Measurements from ENCODE around the gene ENDOV.
A peak's percentile ranks its signal among the peaks of the same experiment; 100 is the strongest.

DNA sequence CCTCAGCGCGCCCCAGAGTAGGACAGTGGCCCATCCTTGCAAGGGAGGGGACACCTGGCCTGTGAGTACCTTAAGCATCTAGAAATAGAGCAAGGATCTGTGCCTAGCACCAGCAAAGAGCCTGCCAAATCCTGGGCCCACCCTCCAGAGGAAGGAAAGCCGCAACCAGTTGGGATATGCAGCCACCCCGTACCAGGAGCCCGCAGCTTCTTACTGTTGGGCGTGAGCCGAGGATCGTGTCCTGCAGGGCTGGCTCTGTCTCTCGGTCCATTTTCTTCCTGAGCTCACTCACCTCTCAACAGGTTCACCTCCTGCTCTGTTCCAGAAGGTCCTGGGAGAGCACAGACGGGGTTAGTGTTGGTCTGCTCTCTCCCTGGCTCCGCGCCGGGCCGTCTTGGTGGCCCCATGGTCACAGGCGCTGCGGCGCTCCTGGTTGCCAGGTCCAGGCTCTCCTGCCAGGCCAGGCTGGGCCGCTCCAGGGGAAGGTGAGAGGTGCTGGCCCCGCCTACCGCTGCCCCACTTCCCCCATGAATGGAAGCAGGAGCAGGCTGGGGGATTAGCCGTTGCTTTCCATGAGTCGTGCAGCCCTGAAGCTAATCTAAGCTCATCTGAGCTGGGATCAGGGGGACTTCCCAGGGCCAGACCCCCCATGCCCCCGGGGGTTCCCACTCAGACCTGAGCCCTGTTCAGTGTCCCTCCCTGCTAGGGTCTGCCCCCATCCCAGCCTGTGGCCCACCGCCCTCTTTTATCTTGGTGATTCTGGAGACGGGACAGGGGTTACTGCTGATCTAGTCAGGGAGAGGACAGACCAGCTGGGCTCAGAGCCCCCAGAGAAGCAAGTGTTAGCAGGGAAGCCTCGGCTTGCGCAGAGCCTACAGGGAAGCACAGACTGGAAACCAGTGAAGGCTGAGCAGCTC is 12.7 kb downstream of the ENDOV start:
- TF ChIP-seq, protein P1, sequence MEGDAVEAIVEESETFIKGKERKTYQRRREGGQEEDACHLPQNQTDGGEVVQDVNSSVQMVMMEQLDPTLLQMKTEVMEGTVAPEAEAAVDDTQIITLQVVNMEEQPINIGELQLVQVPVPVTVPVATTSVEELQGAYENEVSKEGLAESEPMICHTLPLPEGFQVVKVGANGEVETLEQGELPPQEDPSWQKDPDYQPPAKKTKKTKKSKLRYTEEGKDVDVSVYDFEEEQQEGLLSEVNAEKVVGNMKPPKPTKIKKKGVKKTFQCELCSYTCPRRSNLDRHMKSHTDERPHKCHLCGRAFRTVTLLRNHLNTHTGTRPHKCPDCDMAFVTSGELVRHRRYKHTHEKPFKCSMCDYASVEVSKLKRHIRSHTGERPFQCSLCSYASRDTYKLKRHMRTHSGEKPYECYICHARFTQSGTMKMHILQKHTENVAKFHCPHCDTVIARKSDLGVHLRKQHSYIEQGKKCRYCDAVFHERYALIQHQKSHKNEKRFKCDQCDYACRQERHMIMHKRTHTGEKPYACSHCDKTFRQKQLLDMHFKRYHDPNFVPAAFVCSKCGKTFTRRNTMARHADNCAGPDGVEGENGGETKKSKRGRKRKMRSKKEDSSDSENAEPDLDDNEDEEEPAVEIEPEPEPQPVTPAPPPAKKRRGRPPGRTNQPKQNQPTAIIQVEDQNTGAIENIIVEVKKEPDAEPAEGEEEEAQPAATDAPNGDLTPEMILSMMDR (IDR thresholded peaks at IDR 0.05): no peak
- TF ChIP-seq EZH2 (IDR thresholded peaks at IDR 0.05) (peak; percentile 43), EZH2phosphoT487 (IDR thresholded peaks at IDR 0.05) (no peak)
